Large intestine (tissue), 3 donors: ENCODE results near the gene EHMT1. TPM values are rescaled to one million over a fixed set of nuclear protein-coding genes. Genes with fewer than 3 reads are reported as not detected.
"Not testable (repeated sequence)": the region's sequence is repeated elsewhere in the genome, so short reads cannot be mapped to it uniquely, and the experiment has no call there.

Experiments
- DNase-seq, 2 donors: peaks; one replicate each; pipeline versions ENCODE4 v3.0.0 to v3.0.0-alpha.2; 2013
- H3K27ac ChIP-seq: one replicate; pipeline ENCODE4 v1.5.1; 2013; ENCODE audit warnings: low read length
- H3K27me3 ChIP-seq: 2 replicates; pipeline ENCODE4 v1.6.1; 2013; ENCODE audit warnings: low read length; ENCODE audit not compliant: control insufficient read depth, insufficient read depth
- H3K36me3 ChIP-seq: 2 replicates; pipeline ENCODE4 v1.6.1; 2013; ENCODE audit warnings: low read length; ENCODE audit not compliant: control insufficient read depth, insufficient read depth
- H3K4me1 ChIP-seq: one replicate; pipeline ENCODE4 v1.6.1; 2013; ENCODE audit warnings: low read length; ENCODE audit not compliant: control insufficient read depth, insufficient read depth
- H3K4me3 ChIP-seq: one replicate; pipeline ENCODE4 v1.5.1; 2013; ENCODE audit warnings: low read length
- H3K9me3 ChIP-seq: one replicate; pipeline ENCODE4 v1.6.1; 2013; ENCODE audit warnings: mild to moderate bottlenecking, low read depth, low read length, moderate library complexity; ENCODE audit not compliant: control insufficient read depth
- WGBS: methylation state at CpG from one replicate; pipeline ENCODE4 v1.1.5; 2013; ENCODE audit warnings: low lambda C conversion rate; ENCODE audit not compliant: insufficient coverage; 5-methylcytosine and 5-hydroxymethylcytosine counted together
- polyA plus RNA-seq: library from polyadenylated mRNA; unstranded; fragments of 120-200 nt; gene quantifications from one replicate; pipeline ENCODE4 v1.2.1, GENCODE V29; 2013

EHMT1 gene
- polyA plus RNA-seq, 1 donor = 38.7 TPM

- no peak for DNase-seq
- Histone ChIP-seq H3K9me3 (peaks cover 4% of the 10 kb centered on the region), H3K4me3 (no peak overlapping the region), H3K36me3 (peaks cover 81% of the 10 kb centered on the region), H3K27ac (no peak overlapping the region), H3K27me3 (no peaks in the 10 kb centered on the region), H3K4me1 (no peaks in the 10 kb centered on the region)
- no CpG with 5 or more reads among the region's 24 CpGs for WGBS
Observed at GRCh38 chr9:137774775-137775386, 156.1 kb downstream of the EHMT1 start.

- H3K27ac ChIP-seq = no peak overlapping the region
- H3K4me1 ChIP-seq = no peaks in the 10 kb centered on the region
- H3K9me3 ChIP-seq = no peaks in the 10 kb centered on the region
- no CpG with 5 or more reads among the region's 22 CpGs for WGBS
- H3K27me3 ChIP-seq = no peaks in the 10 kb centered on the region
- H3K36me3 ChIP-seq = peaks cover 69% of the 10 kb centered on the region
- H3K4me3 ChIP-seq = no peak overlapping the region
- DNase-seq = no peak
Observed at GRCh38 chr9:137776306-137776995, 157.6 kb downstream of the EHMT1 start.

- WGBS = 94% methylated on average over 3 of the region's 20 CpGs
- DNase-seq = no peak
- Histone ChIP-seq H3K9me3 (no peaks in the 10 kb centered on the region), H3K4me1 (no peaks in the 10 kb centered on the region), H3K27ac (no peak overlapping the region), H3K4me3 (no peak overlapping the region), H3K27me3 (no peaks in the 10 kb centered on the region), H3K36me3 (peaks cover 75% of the 10 kb centered on the region)
Observed at GRCh38 chr9:137777761-137778160, 159.0 kb downstream of the EHMT1 start.

GRCh38 chr9:137778336-137778735, 159.5 kb downstream of the EHMT1 start:
- WGBS = no CpG with 5 or more reads among the region's 11 CpGs

GRCh38 chr9:137778914-137779313, 160.1 kb downstream of the EHMT1 start:
- H3K27ac ChIP-seq = no peak overlapping the region
- DNase-seq = no peak
- no peaks in the 10 kb centered on the region for H3K4me1 ChIP-seq
- no peaks in the 10 kb centered on the region for H3K27me3 ChIP-seq
- no peaks in the 10 kb centered on the region for H3K9me3 ChIP-seq
- WGBS = 100% methylated on average over 1 of the region's 10 CpGs
- H3K36me3 ChIP-seq = peaks cover 72% of the 10 kb centered on the region
- H3K4me3 ChIP-seq = no peak overlapping the region

More at GRCh38 chr9:137778336-137778735, 159.5 kb downstream of the EHMT1 start:
- Histone ChIP-seq H3K4me3 (no peak overlapping the region), H3K4me1 (no peaks in the 10 kb centered on the region), H3K27me3 (no peaks in the 10 kb centered on the region), H3K36me3 (peaks cover 77% of the 10 kb centered on the region), H3K27ac (no peak overlapping the region), H3K9me3 (no peaks in the 10 kb centered on the region)
- DNase-seq = no peak

- DNase-seq, H3K4me3 ChIP-seq, H3K4me1 ChIP-seq, H3K9me3 ChIP-seq, H3K27ac ChIP-seq, H3K27me3 ChIP-seq: not testable (repeated sequence)
- peaks cover 77% of the 10 kb centered on the region for H3K36me3 ChIP-seq
- WGBS = 100% methylated on average over 1 of the region's 19 CpGs
Observed at GRCh38 chr9:137780031-137780430, 161.2 kb downstream of the EHMT1 start.

GRCh38 chr9:137781906-137782585, 163.2 kb downstream of the EHMT1 start:
- no peak for DNase-seq
- no peak overlapping the region for H3K27ac ChIP-seq
- no peaks in the 10 kb centered on the region for H3K4me1 ChIP-seq
- no peaks in the 10 kb centered on the region for H3K27me3 ChIP-seq
- WGBS = 97% methylated on average over 7 of the region's 29 CpGs
- peaks cover 74% of the 10 kb centered on the region for H3K36me3 ChIP-seq
- H3K4me3 ChIP-seq = no peak overlapping the region
- no peaks in the 10 kb centered on the region for H3K9me3 ChIP-seq

- H3K9me3 ChIP-seq = peaks cover 9% of the 10 kb centered on the region
- 85% methylated on average over 2 of the region's 12 CpGs for WGBS
- no peaks in the 10 kb centered on the region for H3K4me1 ChIP-seq
- no peaks in the 10 kb centered on the region for H3K27me3 ChIP-seq
- peaks cover 68% of the 10 kb centered on the region for H3K36me3 ChIP-seq
- no peak overlapping the region for H3K27ac ChIP-seq
- H3K4me3 ChIP-seq = no peak overlapping the region
- no peak for DNase-seq
Observed at GRCh38 chr9:137783521-137783920, 164.7 kb downstream of the EHMT1 start.

GRCh38 chr9:137784046-137784445, 165.2 kb downstream of the EHMT1 start:
- Histone ChIP-seq H3K36me3 (peaks cover 63% of the 10 kb centered on the region), H3K9me3 (peaks cover 15% of the 10 kb centered on the region), H3K27me3 (no peaks in the 10 kb centered on the region), H3K4me1 (peaks cover under 1% of the 10 kb centered on the region), H3K4me3 (no peak overlapping the region), H3K27ac (no peak overlapping the region)
- 100% methylated on average over 2 of the region's 12 CpGs for WGBS
- DNase-seq = no peak

GRCh38 chr9:137784641-137785513, 166.1 kb downstream of the EHMT1 start:
- peaks cover 5% of the 10 kb centered on the region for H3K4me1 ChIP-seq
- peaks cover 16% of the 10 kb centered on the region for H3K9me3 ChIP-seq
- H3K36me3 ChIP-seq = peaks cover 55% of the 10 kb centered on the region
- no peak overlapping the region for H3K27ac ChIP-seq
- no peak overlapping the region for H3K4me3 ChIP-seq
- H3K27me3 ChIP-seq = no peaks in the 10 kb centered on the region
- no CpG with 5 or more reads among the region's 20 CpGs for WGBS
- no peak for DNase-seq
